GM15510 (cell line): ENCODE data around the gene DNAH2.

Source experiments
- POLR2A ChIP-seq: IDR thresholded peaks from 3 replicates; pipeline ENCODE4 v1.6.1; 2011; ENCODE audit warnings: borderline replicate concordance; ENCODE audit not compliant: insufficient read length; ENCODE audit errors: extremely low read depth

DNAH2 gene

GRCh38 chr17:7769854-7770253, 52.3 kb downstream of the DNAH2 start:
- no peak for TF ChIP-seq POLR2A

DNA sequence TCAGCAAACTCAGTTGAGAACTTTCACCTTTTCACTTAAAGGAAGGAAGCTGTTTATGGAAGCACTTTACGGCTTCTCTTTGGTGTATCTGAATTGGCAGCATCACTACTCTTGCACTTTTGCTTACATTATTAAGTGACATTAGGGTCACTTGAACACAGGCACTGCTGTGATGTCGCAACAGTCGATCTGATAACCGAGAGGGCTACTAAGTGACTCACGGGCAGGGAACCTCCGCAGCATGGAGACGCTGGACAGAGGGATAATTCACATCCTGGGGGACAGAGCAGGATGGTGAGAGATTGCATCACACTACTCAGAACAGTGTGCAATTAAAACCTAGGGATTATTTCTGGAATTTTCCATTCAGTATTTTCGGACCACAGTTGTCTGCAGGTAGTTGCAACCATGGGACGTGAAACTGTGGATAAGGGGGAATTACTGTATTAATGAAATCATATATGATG, 56.5 kb downstream of the DNAH2 start:
- TF ChIP-seq POLR2A = no peak

- no peak for TF ChIP-seq POLR2A
These were observed 57.5 kb downstream of the DNAH2 start for GRCh38 chr17:7775051-7775450.

GRCh38 chr17:7777017-7777416, 59.5 kb downstream of the DNAH2 start:
- no peak for TF ChIP-seq POLR2A

DNA sequence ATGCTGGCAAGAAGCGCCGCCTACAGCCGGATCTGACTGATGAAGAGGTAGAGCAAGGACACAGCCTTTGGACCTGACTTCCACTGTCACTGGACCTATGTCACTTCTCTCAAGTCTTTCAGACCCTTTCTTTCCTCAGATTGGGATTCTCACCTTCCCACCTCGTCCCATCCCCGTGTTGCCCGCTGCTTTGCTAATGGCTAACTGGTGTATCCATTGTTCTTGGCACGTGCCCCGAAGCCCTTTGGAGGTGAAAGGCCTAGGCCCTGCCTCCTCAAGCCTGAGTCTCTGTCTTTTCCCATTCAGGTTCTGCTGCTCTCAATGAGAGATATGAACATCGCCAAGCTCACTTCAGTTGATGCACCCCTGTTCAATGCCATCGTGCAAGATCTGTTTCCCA, 63.2 kb downstream of the DNAH2 start:
- TF ChIP-seq POLR2A = no peak

GRCh38 chr17:7781429-7781828, 63.9 kb downstream of the DNAH2 start:
- no peak for TF ChIP-seq POLR2A

DNA sequence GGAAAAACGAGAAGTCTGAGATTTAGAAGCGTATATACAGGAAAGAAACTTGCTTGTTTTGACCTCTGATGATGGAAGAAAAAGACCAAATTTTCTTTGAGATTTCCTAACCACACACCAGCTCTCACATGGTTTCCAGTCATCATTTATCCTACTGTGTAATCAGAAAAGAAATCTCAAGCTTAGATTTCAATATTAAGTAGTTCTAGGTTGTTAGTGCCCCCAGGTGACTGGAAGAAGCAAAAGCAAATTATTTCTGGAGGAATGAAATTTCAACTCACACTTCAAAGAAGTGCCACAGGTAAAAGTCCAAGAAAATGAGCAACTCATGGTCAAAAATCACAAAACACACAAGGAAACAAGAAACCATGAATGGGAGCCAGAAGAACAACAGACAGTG, 64.7 kb downstream of the DNAH2 start:
- no peak for TF ChIP-seq POLR2A

GRCh38 chr17:7786866-7787265, 69.3 kb downstream of the DNAH2 start:
- TF ChIP-seq POLR2A = no peak

DNA sequence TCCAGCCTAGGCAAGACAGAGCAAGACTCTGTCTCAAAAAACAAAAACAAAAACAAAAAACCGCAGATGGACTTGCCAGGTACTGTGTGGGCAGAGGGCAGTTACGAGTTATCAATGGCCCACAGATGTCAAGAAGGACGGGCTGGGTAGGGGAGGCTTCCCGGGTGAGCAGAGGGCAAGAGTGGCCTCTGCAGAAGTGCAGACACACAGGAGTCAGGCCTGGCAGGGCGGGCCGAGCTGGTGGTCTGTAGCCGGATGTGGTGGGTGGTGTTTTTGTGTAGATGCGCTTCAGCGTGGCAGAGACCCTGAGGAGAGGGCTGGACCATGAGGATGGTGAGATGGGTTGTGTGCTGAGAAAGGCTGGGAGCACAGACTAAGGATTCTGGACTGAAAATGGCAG, 71.6 kb downstream of the DNAH2 start:
- no peak for TF ChIP-seq POLR2A

GRCh38 chr17:7790150-7790549, 72.6 kb downstream of the DNAH2 start:
- TF ChIP-seq POLR2A = no peak

GRCh38 chr17:7792611-7793010, 75.1 kb downstream of the DNAH2 start:
- TF ChIP-seq POLR2A = no peak

DNA sequence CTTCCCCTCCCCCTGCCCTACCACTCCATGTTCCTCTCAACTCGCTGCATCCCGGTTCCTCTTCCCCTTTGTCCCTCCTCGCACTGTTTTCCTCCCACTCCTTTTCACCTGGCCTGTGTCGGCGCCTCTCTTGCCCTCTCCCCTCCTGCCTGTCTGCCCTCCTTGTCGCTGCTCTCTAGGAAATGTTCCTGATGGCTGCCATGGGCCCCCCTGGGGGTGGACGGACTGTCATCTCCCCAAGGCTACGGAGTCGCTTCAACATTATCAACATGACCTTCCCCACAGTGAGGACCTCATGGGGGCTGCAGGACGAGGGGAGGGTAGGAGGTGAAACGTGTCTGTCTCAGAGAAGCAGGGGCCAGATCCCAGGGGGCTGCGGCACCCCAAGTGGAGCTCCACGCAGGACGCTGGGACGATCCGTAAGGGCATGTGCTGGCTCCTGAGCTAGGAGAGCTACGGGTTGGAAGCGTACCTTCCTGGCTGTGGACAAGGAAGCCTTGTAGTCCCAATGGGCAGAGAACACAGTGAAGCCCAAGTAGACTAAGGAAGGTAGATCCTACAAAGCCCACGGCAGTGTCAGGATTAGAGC, 76.6 kb downstream of the DNAH2 start:
- no peak for TF ChIP-seq POLR2A

DNA sequence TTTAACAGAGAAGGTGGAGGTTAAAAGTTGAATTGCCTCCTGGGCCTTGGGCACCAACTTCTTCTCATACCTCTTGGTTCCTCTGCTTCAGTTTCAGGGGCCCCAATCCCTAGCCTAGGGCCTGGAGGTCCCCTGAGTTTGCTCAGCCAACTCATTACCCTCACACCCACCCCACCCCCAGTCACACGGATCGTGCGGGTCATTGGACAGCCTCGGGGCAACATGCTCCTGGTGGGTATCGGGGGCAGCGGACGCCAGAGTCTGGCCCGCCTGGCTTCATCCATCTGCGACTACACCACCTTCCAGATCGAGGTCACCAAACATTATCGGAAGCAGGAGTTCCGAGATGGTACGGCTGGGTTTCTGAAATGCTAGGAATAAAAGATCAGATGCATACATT, 80.4 kb downstream of the DNAH2 start:
- no peak for TF ChIP-seq POLR2A

GRCh38 chr17:7798839-7799238, 81.3 kb downstream of the DNAH2 start:
- no peak for TF ChIP-seq POLR2A

DNA sequence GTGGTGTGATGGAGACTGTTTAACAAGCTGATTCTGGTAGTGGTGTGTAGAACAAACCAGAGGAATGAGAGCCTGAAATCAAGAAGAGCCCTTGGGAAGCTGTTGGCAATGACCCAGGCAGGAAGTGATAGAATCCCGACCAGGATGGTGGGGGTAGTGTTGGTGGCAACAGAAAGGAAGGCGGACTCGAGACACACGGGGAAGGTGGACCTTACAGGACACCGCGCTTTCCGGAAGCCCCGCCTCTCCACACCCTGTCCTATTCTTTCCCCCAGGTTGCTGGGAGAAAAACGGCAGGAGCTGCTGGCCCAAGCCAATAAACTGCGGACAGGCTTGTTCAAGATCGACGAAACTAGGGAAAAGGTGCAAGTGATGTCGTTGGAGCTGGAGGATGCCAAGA, 86.4 kb downstream of the DNAH2 start:
- no peak for TF ChIP-seq POLR2A

- no peak for TF ChIP-seq POLR2A
These were observed 89.0 kb downstream of the DNAH2 start for GRCh38 chr17:7806587-7806986.

GRCh38 chr17:7807206-7807605, 89.7 kb downstream of the DNAH2 start:
- TF ChIP-seq POLR2A = no peak
